ENCODE data around the gene FAM163A.

Gene FAM163A

GRCh38 chr1:179824265-179824664, 81.2 kb downstream of the FAM163A start:
- TF ChIP-seq GATA3 (IDR thresholded peaks at IDR 0.05; ENCODE audit: low read depth, low read length) (no peak), GATA2 (IDR thresholded peaks at IDR 0.05; ENCODE audit: low read depth, low read length) (no peak)

- TF ChIP-seq GATA2 (IDR thresholded peaks at IDR 0.05; ENCODE audit: low read depth, low read length) (no peak), GATA3 (IDR thresholded peaks at IDR 0.05; ENCODE audit: low read depth, low read length) (no peak)
Measured at GRCh38 chr1:179825206-179825605, 82.1 kb downstream of the FAM163A start.

- TF ChIP-seq GATA3 (IDR thresholded peaks at IDR 0.05; ENCODE audit: low read depth, low read length) (no peak), GATA2 (IDR thresholded peaks at IDR 0.05; ENCODE audit: low read depth, low read length) (no peak)
Measured at GRCh38 chr1:179825798-179826460, 82.8 kb downstream of the FAM163A start.

- TF ChIP-seq GATA3 (IDR thresholded peaks at IDR 0.05; ENCODE audit: low read depth, low read length) (no peak), GATA2 (IDR thresholded peaks at IDR 0.05; ENCODE audit: low read depth, low read length) (no peak)
Measured at GRCh38 chr1:179826626-179827280, 83.7 kb downstream of the FAM163A start.

GRCh38 chr1:179828554-179829110, 85.5 kb downstream of the FAM163A start:
- TF ChIP-seq GATA3 (IDR thresholded peaks at IDR 0.05; ENCODE audit: low read depth, low read length) = no peak
- TF ChIP-seq GATA2 (IDR thresholded peaks at IDR 0.05; ENCODE audit: low read depth, low read length) = no peak

GRCh38 chr1:179831225-179831624, 88.1 kb downstream of the FAM163A start:
- TF ChIP-seq GATA2 (IDR thresholded peaks at IDR 0.05; ENCODE audit: low read depth, low read length) (no peak), GATA3 (IDR thresholded peaks at IDR 0.05; ENCODE audit: low read depth, low read length) (no peak)

- no peak for TF ChIP-seq GATA2 (IDR thresholded peaks at IDR 0.05; ENCODE audit: low read depth, low read length)
Measured at GRCh38 chr1:179831852-179832699, 89.0 kb downstream of the FAM163A start.

GRCh38 chr1:179840107-179840506, 97.0 kb downstream of the FAM163A start:
- TF ChIP-seq GATA2 (IDR thresholded peaks at IDR 0.05; ENCODE audit: low read depth, low read length) (no peak), GATA3 (IDR thresholded peaks at IDR 0.05; ENCODE audit: low read depth, low read length) (no peak)

- TF ChIP-seq GATA2 (IDR thresholded peaks at IDR 0.05; ENCODE audit: low read depth, low read length) = no peak
- no peak for TF ChIP-seq GATA3 (IDR thresholded peaks at IDR 0.05; ENCODE audit: low read depth, low read length)
Measured at GRCh38 chr1:179848233-179848632, 105.1 kb downstream of the FAM163A start.

- TF ChIP-seq GATA2 (IDR thresholded peaks at IDR 0.05; ENCODE audit: low read depth, low read length) (no peak), GATA3 (IDR thresholded peaks at IDR 0.05; ENCODE audit: low read depth, low read length) (no peak)
Measured at GRCh38 chr1:179853102-179853501, 110.0 kb downstream of the FAM163A start.

GRCh38 chr1:179856296-179856695, 113.2 kb downstream of the FAM163A start:
- TF ChIP-seq GATA3 (IDR thresholded peaks at IDR 0.05; ENCODE audit: low read depth, low read length) = no peak
- TF ChIP-seq GATA2 (IDR thresholded peaks at IDR 0.05; ENCODE audit: low read depth, low read length) = no peak

- no peak for TF ChIP-seq GATA2 (IDR thresholded peaks at IDR 0.05; ENCODE audit: low read depth, low read length)
- 0 out of 2 replicates have a peak, but pooled peaks have one; percentile 35 for TF ChIP-seq GATA3 (IDR thresholded peaks at IDR 0.05; ENCODE audit: low read depth, low read length)
Measured at GRCh38 chr1:179857009-179857408, 113.9 kb downstream of the FAM163A start.

- no peak for TF ChIP-seq GATA3 (IDR thresholded peaks at IDR 0.05; ENCODE audit: low read depth, low read length)
- no peak for TF ChIP-seq GATA2 (IDR thresholded peaks at IDR 0.05; ENCODE audit: low read depth, low read length)
Measured at GRCh38 chr1:179860652-179861051, 117.6 kb downstream of the FAM163A start.

- TF ChIP-seq GATA3 (IDR thresholded peaks at IDR 0.05; ENCODE audit: low read depth, low read length) (no peak), GATA2 (IDR thresholded peaks at IDR 0.05; ENCODE audit: low read depth, low read length) (no peak)
Measured at GRCh38 chr1:179865377-179865776, 122.3 kb downstream of the FAM163A start.

All from SH-SY5Y (cell line).